Measurements from ENCODE around the gene GNAS-AS1.

The GNAS-AS1 gene

GRCh38 chr20:58795181-58795922 lies 55.4 kb downstream of the GNAS-AS1 start:
- TF ChIP-seq NFIC (IDR thresholded peaks at IDR 0.05) (no peak), FOXM1 (IDR thresholded peaks at IDR 0.05; ENCODE audit: borderline replicate concordance, low read depth) (no peak), REST (IDR thresholded peaks at IDR 0.05; ENCODE audit: low read depth) (no peak), TCF12 (IDR thresholded peaks at IDR 0.05; ENCODE audit: low read depth) (no peak), MAX (IDR thresholded peaks at IDR 0.05) (no peak), TAF1 (IDR thresholded peaks at IDR 0.05; ENCODE audit: low read depth) (no peak), YY1 (IDR thresholded peaks at IDR 0.05; ENCODE audit: low read depth) (no peak), USF1 (IDR thresholded peaks at IDR 0.05) (no peak), EGR1 (IDR thresholded peaks at IDR 0.05) (no peak), CREB1 (IDR thresholded peaks at IDR 0.05; ENCODE audit: low read depth) (no peak), TEAD4 (IDR thresholded peaks at IDR 0.05) (no peak), ZBTB7A (IDR thresholded peaks at IDR 0.05; ENCODE audit: low read depth) (no peak), EP300 (IDR thresholded peaks at IDR 0.05; ENCODE audit: borderline replicate concordance) (no peak), RAD21 (IDR thresholded peaks at IDR 0.05; ENCODE audit: low read depth) (no peak), CEBPB (IDR thresholded peaks at IDR 0.05) (no peak)

- TF ChIP-seq CEBPB (IDR thresholded peaks at IDR 0.05) = no peak
- no peak for TF ChIP-seq USF1 (IDR thresholded peaks at IDR 0.05)
- TF ChIP-seq TAF1 (IDR thresholded peaks at IDR 0.05; ENCODE audit: low read depth) = no peak
- no peak for TF ChIP-seq TEAD4 (IDR thresholded peaks at IDR 0.05)
- no peak for TF ChIP-seq RAD21 (IDR thresholded peaks at IDR 0.05; ENCODE audit: low read depth)
- no peak for TF ChIP-seq YY1 (IDR thresholded peaks at IDR 0.05; ENCODE audit: low read depth)
- no peak for TF ChIP-seq EP300 (IDR thresholded peaks at IDR 0.05; ENCODE audit: borderline replicate concordance)
- no peak for TF ChIP-seq ZBTB7A (IDR thresholded peaks at IDR 0.05; ENCODE audit: low read depth)
- TF ChIP-seq EGR1 (IDR thresholded peaks at IDR 0.05) = no peak
- TF ChIP-seq TCF12 (IDR thresholded peaks at IDR 0.05; ENCODE audit: low read depth) = no peak
- no peak for TF ChIP-seq CREB1 (IDR thresholded peaks at IDR 0.05; ENCODE audit: low read depth)
- TF ChIP-seq MAX (IDR thresholded peaks at IDR 0.05) = no peak
- no peak for TF ChIP-seq REST (IDR thresholded peaks at IDR 0.05; ENCODE audit: low read depth)
- no peak for TF ChIP-seq NFIC (IDR thresholded peaks at IDR 0.05)
- TF ChIP-seq FOXM1 (IDR thresholded peaks at IDR 0.05; ENCODE audit: borderline replicate concordance, low read depth) = no peak
Observed at GRCh38 chr20:58794510-58795180, 56.1 kb downstream of the GNAS-AS1 start.

GRCh38 chr20:58793512-58794420 lies 56.9 kb downstream of the GNAS-AS1 start:
- no peak for TF ChIP-seq CREB1 (IDR thresholded peaks at IDR 0.05; ENCODE audit: low read depth)
- TF ChIP-seq USF1 (IDR thresholded peaks at IDR 0.05) = no peak
- no peak for TF ChIP-seq FOXM1 (IDR thresholded peaks at IDR 0.05; ENCODE audit: borderline replicate concordance, low read depth)
- TF ChIP-seq CEBPB (IDR thresholded peaks at IDR 0.05) = no peak
- no peak for TF ChIP-seq REST (IDR thresholded peaks at IDR 0.05; ENCODE audit: low read depth)
- no peak for TF ChIP-seq EGR1 (IDR thresholded peaks at IDR 0.05)
- no peak for TF ChIP-seq EP300 (IDR thresholded peaks at IDR 0.05; ENCODE audit: borderline replicate concordance)
- no peak for TF ChIP-seq RAD21 (IDR thresholded peaks at IDR 0.05; ENCODE audit: low read depth)
- TF ChIP-seq TEAD4 (IDR thresholded peaks at IDR 0.05) = no peak
- TF ChIP-seq MAX (IDR thresholded peaks at IDR 0.05) = no peak
- no peak for TF ChIP-seq NFIC (IDR thresholded peaks at IDR 0.05)
